Keratinocyte (primary cell): ENCODE measurements around the gene ZNF12. TPM values are rescaled to one million over a fixed set of nuclear protein-coding genes. Genes with fewer than 3 reads are reported as not detected.
"Not testable (repeated sequence)": the region's sequence is repeated elsewhere in the genome, so short reads cannot be mapped to it uniquely, and the experiment has no call there.

Experiments used
- DNase-seq: peaks from one replicate; pipeline ENCODE4 v3.0.0-alpha.2; 2011; ENCODE audit warnings: low read depth, missing footprints, low spot score
- FAIRE-seq: peaks from 2 replicates; lab custom pipeline; 2011; peaks lifted over from hg19 to GRCh38; lab: Jason Lieb, UNC
- H2AFZ ChIP-seq: 2 replicates; pipeline ENCODE4 v1.6.0; 2012; ENCODE audit warnings: low read length, control low read depth, inconsistent platforms; ENCODE audit not compliant: control insufficient read depth
- H3K27ac ChIP-seq: 2 replicates; pipeline ENCODE4 v1.5.1; 2011; ENCODE audit warnings: low read length; ENCODE audit not compliant: control insufficient read depth, insufficient read depth
- H3K27me3 ChIP-seq: 3 replicates; pipeline ENCODE4 v1.6.0; 2011; ENCODE audit warnings: low read length; ENCODE audit not compliant: control insufficient read depth, insufficient read depth; ENCODE audit errors: extremely low read depth
- H3K36me3 ChIP-seq, 2 experiments: 2 replicates in 1 of 2; 3 replicates in 1 of 2; pipeline ENCODE4 v1.5.1; 2011; ENCODE audit warnings: low read length in 2 of 2, mild to moderate bottlenecking in 1 of 2; ENCODE audit not compliant: control insufficient read depth in 2 of 2, insufficient read depth in 2 of 2; ENCODE audit errors: extremely low read depth in 1 of 2
- H3K4me1 ChIP-seq: 3 replicates; pipeline ENCODE4 v1.5.1; 2011; ENCODE audit warnings: low read length; ENCODE audit not compliant: control insufficient read depth, insufficient read depth; ENCODE audit errors: extremely low read depth
- H3K4me2 ChIP-seq: 3 replicates; pipeline ENCODE4 v1.6.0; 2011; ENCODE audit warnings: low read depth, low read length; ENCODE audit not compliant: control insufficient read depth, insufficient read depth; ENCODE audit errors: extremely low read depth
- H3K4me3 ChIP-seq, 3 experiments: fragments of 200-600 bp in 1 of 3; sonication (generic) in 1 of 3; 2 replicates in 2 of 3; 3 replicates in 1 of 3; pipeline ENCODE4 v1.5.1; 2011 to 2016; ENCODE audit warnings: low read length in 3 of 3, mild to moderate bottlenecking in 3 of 3, control low read depth in 2 of 3, inconsistent platforms in 1 of 3, low read depth in 1 of 3, mixed read lengths in 1 of 3, mixed run types in 1 of 3, moderate library complexity in 1 of 3; ENCODE audit not compliant: control insufficient read depth in 2 of 3, insufficient read depth in 2 of 3; ENCODE audit errors: extremely low read depth in 1 of 3
- H3K79me2 ChIP-seq: 2 replicates; pipeline ENCODE4 v1.6.0; 2012; ENCODE audit warnings: low read length; ENCODE audit not compliant: control insufficient read depth, insufficient read depth
- H3K9ac ChIP-seq: 3 replicates; pipeline ENCODE4 v1.6.0; 2011; ENCODE audit warnings: low read length; ENCODE audit not compliant: control insufficient read depth, insufficient read depth; ENCODE audit errors: extremely low read depth
- H3K9me1 ChIP-seq: 3 replicates; pipeline ENCODE4 v1.6.0; 2011; ENCODE audit warnings: low read length; ENCODE audit not compliant: control insufficient read depth, insufficient read depth; ENCODE audit errors: extremely low read depth
- H3K9me3 ChIP-seq: 2 replicates; pipeline ENCODE4 v1.5.1; 2012; ENCODE audit warnings: low read depth, low read length; ENCODE audit not compliant: control insufficient read depth
- H4K20me1 ChIP-seq: 3 replicates; pipeline ENCODE4 v1.6.0; 2011; ENCODE audit warnings: low read length; ENCODE audit not compliant: control insufficient read depth, insufficient read depth; ENCODE audit errors: extremely low read depth
- EZH2 ChIP-seq: IDR thresholded peaks from one replicate; pipeline ENCODE4 v1.6.1; 2012; ENCODE audit warnings: inconsistent platforms, mild to moderate bottlenecking, low read length, moderate library complexity
- dilution Hi-C: fragments of 300-500 bp; cut with MboI; formaldehyde crosslinking; loops from one replicate; pipeline ENCODE4 v1.7.0; 2020; ENCODE audit warnings: low sequenced_read_pairs; ENCODE audit not compliant: extremely low pct_ligation_motif_present
- polyA plus RNA-seq, 5 experiments: library from polyadenylated mRNA; depleted of rRNA in 3 of 5; stranded (reverse) in 3 of 5; stranded (forward) in 1 of 5; unstranded in 1 of 5; fragments of >200 nt; gene quantifications; 1 replicate in 1 of 5; 2 replicates in 3 of 5; 3 replicates in 1 of 5; pipeline versions ENCODE4 v1.2.1 to v1.2.3, GENCODE V29; 2011 to 2012; ENCODE audit warnings: missing spikeins in 2 of 5, low read depth in 1 of 5, low replicate concordance in 1 of 5
- TF ChIP-seq, protein P1 (sequence below), 3 experiments: IDR thresholded peaks in 1 of 3; conservative IDR thresholded peaks in 1 of 3; optimal IDR thresholded peaks in 1 of 3; 2 replicates in 2 of 3; 3 replicates in 1 of 3; pipeline versions ENCODE3 to v1.5.1; 2011; ENCODE audit warnings: low read length in 3 of 3, mild to moderate bottlenecking in 3 of 3, moderate library complexity in 2 of 3, control low read depth in 1 of 3, inconsistent platforms in 1 of 3; ENCODE audit not compliant: insufficient read depth in 2 of 3; ENCODE audit errors: extremely low read depth in 1 of 3

The ZNF12 gene
- polyA plus RNA-seq, 1 donor (not counting 4 experiments of a cell fraction or from before 2014, with no cell fraction given): 12.5 TPM

DNA sequence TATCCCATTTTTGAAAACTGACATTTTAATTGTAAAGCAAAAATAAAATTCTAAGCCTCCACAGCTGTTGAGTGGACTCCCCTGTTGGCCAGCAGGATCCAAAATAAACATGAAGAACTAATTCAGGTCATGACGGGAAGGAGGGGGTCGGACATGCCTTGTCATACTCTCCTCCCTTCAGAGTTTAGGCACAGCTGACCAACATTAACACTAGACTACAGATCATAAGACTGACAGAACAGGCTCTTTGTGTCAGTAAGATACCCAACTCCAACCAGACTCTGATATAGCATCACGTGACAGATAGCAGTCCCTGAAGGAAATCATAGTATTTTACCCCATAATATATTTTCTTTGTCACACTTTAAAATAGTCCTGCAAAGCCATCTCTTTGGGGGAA lies 20.9 kb upstream of the ZNF12 start:
- H3K36me3 ChIP-seq: no peaks in the 10 kb centered on the region
- H3K79me2 ChIP-seq: peaks cover 18% of the 10 kb centered on the region
- H3K4me3 ChIP-seq: no peak overlapping the region
- no peaks in the 10 kb centered on the region for H4K20me1 ChIP-seq
- FAIRE-seq (no peak), DNase-seq (no peak)
- H3K27ac ChIP-seq: no peak overlapping the region
- no peaks in the 10 kb centered on the region for H3K9me1 ChIP-seq
- TF ChIP-seq, protein P1, sequence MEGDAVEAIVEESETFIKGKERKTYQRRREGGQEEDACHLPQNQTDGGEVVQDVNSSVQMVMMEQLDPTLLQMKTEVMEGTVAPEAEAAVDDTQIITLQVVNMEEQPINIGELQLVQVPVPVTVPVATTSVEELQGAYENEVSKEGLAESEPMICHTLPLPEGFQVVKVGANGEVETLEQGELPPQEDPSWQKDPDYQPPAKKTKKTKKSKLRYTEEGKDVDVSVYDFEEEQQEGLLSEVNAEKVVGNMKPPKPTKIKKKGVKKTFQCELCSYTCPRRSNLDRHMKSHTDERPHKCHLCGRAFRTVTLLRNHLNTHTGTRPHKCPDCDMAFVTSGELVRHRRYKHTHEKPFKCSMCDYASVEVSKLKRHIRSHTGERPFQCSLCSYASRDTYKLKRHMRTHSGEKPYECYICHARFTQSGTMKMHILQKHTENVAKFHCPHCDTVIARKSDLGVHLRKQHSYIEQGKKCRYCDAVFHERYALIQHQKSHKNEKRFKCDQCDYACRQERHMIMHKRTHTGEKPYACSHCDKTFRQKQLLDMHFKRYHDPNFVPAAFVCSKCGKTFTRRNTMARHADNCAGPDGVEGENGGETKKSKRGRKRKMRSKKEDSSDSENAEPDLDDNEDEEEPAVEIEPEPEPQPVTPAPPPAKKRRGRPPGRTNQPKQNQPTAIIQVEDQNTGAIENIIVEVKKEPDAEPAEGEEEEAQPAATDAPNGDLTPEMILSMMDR (optimal IDR thresholded peaks at IDR 0.05 in 1 of 3, IDR thresholded peaks at IDR 0.05 in 1 of 3, conservative IDR thresholded peaks at IDR 0.05 in 1 of 3; ENCODE audit: extremely low read depth in 1 of 3, insufficient read depth in 2 of 3, low read length in 3 of 3): no peak
- TF ChIP-seq EZH2: no peak
- no peak overlapping the region for H3K9ac ChIP-seq
- dilution Hi-C loops: no loop called here
- no peaks in the 10 kb centered on the region for H3K27me3 ChIP-seq
- H3K9me3 ChIP-seq: no peaks in the 10 kb centered on the region
- H2AFZ ChIP-seq: no peak overlapping the region
- H3K4me2 ChIP-seq: no peak overlapping the region
- peaks cover 8% of the 10 kb centered on the region for H3K4me1 ChIP-seq

DNA sequence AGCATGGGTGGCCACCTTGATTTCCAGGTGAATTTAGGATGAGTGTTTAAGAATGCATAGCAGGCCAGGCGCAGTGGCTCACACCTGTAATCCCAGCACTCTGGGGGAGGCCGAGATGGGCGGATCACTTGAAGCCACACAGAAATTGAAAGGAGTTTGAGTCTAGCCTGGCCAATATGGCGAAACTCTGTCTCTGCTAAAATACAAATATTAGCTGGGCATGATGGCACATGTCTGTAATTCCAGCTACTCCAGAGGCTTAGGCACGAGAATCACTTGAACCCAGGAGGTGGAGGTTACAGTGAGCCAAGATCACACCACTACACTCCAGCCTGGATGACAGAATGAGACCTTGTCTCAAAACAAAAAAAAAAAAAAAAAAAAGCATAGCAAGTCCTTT lies 19.6 kb upstream of the ZNF12 start:
- dilution Hi-C loops, FAIRE-seq, DNase-seq: not testable (repeated sequence)

DNA sequence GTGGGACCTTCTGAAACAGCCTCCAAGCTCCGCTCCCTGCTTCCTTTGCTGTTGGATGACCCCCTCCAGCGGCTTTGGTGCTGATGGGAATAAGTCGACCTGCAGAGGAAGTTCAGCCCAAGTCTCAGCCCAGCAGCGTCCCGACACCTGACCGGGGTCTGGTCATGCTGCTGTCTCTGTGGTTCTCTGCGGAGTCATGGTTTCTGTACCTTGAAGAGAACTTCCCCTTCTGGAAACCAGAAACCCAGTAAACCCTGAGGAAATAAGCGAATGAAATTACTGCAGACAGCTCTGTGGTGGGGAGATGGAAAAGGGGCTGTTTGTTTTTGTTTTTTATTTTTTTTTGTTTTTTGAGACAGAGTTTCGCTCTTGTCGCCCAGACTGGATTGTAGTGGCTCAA lies 18.3 kb upstream of the ZNF12 start:
- FAIRE-seq: no peak
- no peak overlapping the region for H2AFZ ChIP-seq
- DNase-seq: no peak
- H3K4me1 ChIP-seq: peaks cover 8% of the 10 kb centered on the region
- H3K4me2 ChIP-seq: no peak overlapping the region
- H3K9me3 ChIP-seq: no peaks in the 10 kb centered on the region
- H3K79me2 ChIP-seq: peaks cover 6% of the 10 kb centered on the region
- H3K9ac ChIP-seq: no peak overlapping the region
- no peaks in the 10 kb centered on the region for H3K27me3 ChIP-seq
- no peak for TF ChIP-seq EZH2
- no peaks in the 10 kb centered on the region for H4K20me1 ChIP-seq
- H3K36me3 ChIP-seq: no peaks in the 10 kb centered on the region
- H3K4me3 ChIP-seq: no peak overlapping the region
- H3K27ac ChIP-seq: no peak overlapping the region
- no peaks in the 10 kb centered on the region for H3K9me1 ChIP-seq
- dilution Hi-C loops: no loop called here

More for the DNA sequence above, 19.6 kb upstream of the ZNF12 start:
- Histone ChIP-seq H3K79me2 (peaks cover 16% of the 10 kb centered on the region), H2AFZ (peak overlapping the region; percentile 5), H3K4me2 (peak overlapping the region; percentile 16)
- H3K4me1 ChIP-seq, H3K27ac ChIP-seq, H3K4me3 ChIP-seq, H3K27me3 ChIP-seq, H3K36me3 ChIP-seq, H4K20me1 ChIP-seq, H3K9me3 ChIP-seq, H3K9ac ChIP-seq, H3K9me1 ChIP-seq: not testable (repeated sequence)

DNA sequence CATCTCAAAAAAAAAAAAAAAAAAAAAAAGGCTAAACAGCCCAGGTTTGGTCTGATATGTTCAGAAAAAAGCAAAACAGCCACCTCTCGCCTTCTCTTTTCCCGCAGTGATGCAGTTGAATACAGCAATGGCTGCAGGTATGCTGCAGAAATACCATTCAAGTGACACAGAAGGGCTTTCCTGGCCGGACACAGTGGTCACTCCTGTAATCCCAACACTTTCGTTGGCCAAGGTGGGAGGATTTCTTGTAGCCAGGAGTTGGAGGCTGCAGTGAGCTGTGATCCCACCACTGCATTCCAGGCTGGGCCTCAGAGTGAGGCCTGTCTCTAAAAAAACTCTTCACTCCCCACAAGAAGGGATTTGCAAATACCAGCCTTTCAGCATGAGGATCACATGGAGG lies 17.6 kb upstream of the ZNF12 start:
- H3K27ac ChIP-seq, H4K20me1 ChIP-seq, H3K4me3 ChIP-seq, H2AFZ ChIP-seq, H3K36me3 ChIP-seq, H3K79me2 ChIP-seq, H3K9me1 ChIP-seq, dilution Hi-C loops, H3K4me2 ChIP-seq, H3K4me1 ChIP-seq, FAIRE-seq, H3K9ac ChIP-seq, H3K9me3 ChIP-seq, DNase-seq, H3K27me3 ChIP-seq: not testable (repeated sequence)
